HepG2 (cell line): ENCODE results near the gene STAMBPL1. TPM values are rescaled to one million over a fixed set of nuclear protein-coding genes. Genes with fewer than 3 reads are reported as not detected.

Source experiments
- ELF1 ChIP-seq: sonication (generic); formaldehyde crosslinking; IDR thresholded peaks from 2 replicates; pipeline ENCODE4 v1.4.0; 2020; ENCODE audit warnings: missing genetic modification reagents
- KAT8 ChIP-seq: IDR thresholded peaks from 2 replicates; pipeline ENCODE4 v1.6.1; 2016; ENCODE audit warnings: missing genetic modification reagents, missing compliant biosample characterization
- KDM1A ChIP-seq: IDR thresholded peaks from 2 replicates; pipeline ENCODE4 v1.6.1; 2016; ENCODE audit warnings: missing compliant biosample characterization
- KDM2A ChIP-seq: sonication (generic); formaldehyde crosslinking; IDR thresholded peaks from 2 replicates; pipeline ENCODE4 v1.4.0; 2020; ENCODE audit warnings: low read depth, missing genetic modification reagents, borderline replicate concordance
- MBD4 ChIP-seq: IDR thresholded peaks from 2 replicates; pipeline ENCODE4 v1.6.1; 2012; ENCODE audit warnings: low read length, inconsistent platforms, borderline replicate concordance
- PLRG1 ChIP-seq: fragments of 450-650 bp; conservative IDR thresholded peaks from 2 replicates; pipeline ENCODE4 v1.6.1; 2016
- TFAP4 ChIP-seq: sonication (generic); IDR thresholded peaks from 2 replicates; pipeline ENCODE4 v1.6.1; 2016; ENCODE audit warnings: low read depth, borderline replicate concordance
- TFE3 ChIP-seq: IDR thresholded peaks from 2 replicates; pipeline ENCODE4 v1.6.1; 2016
- ZEB1 ChIP-seq: IDR thresholded peaks from 2 replicates; pipeline ENCODE4 v1.6.1; 2012; ENCODE audit warnings: mild to moderate bottlenecking, low read depth, inconsistent platforms; ENCODE audit not compliant: insufficient replicate concordance
- ZKSCAN1 ChIP-seq: fragments of 150-350 bp; IDR thresholded peaks from 2 replicates; pipeline ENCODE4 v1.6.1; 2014; ENCODE audit warnings: low read length
- ZNF142 ChIP-seq: sonication (generic); formaldehyde crosslinking; IDR thresholded peaks from 2 replicates; pipeline ENCODE4 v1.4.0; 2020; ENCODE audit warnings: missing genetic modification reagents
- ZNF512 ChIP-seq: sonication (generic); formaldehyde crosslinking; IDR thresholded peaks from 2 replicates; pipeline ENCODE4 v1.4.0; 2020; ENCODE audit warnings: mild to moderate bottlenecking, missing genetic modification reagents
- ZNF570 ChIP-seq: sonication (generic); formaldehyde crosslinking; IDR thresholded peaks from 2 replicates; pipeline ENCODE4 v1.4.0; 2020; ENCODE audit warnings: mild to moderate bottlenecking, missing genetic modification reagents, borderline replicate concordance
- ZNF616 ChIP-seq: sonication (generic); formaldehyde crosslinking; IDR thresholded peaks from 2 replicates; pipeline ENCODE4 v1.5.0; 2020; ENCODE audit warnings: low read depth, mild to moderate bottlenecking, missing genetic modification reagents
- ZNF784 ChIP-seq: sonication (generic); formaldehyde crosslinking; IDR thresholded peaks from 2 replicates; pipeline ENCODE4 v1.5.1; 2020; ENCODE audit warnings: missing genetic modification reagents, mild to moderate bottlenecking, borderline replicate concordance
- ZNF790 ChIP-seq: sonication (generic); formaldehyde crosslinking; IDR thresholded peaks from 2 replicates; pipeline ENCODE4 v1.8.0; 2022; ENCODE audit warnings: missing genetic modification reagents, mild to moderate bottlenecking, borderline replicate concordance
- polyA plus RNA-seq, 8 experiments: library from polyadenylated mRNA; depleted of rRNA in 3 of 8; stranded (reverse) in 7 of 8; unstranded in 1 of 8; fragments of >200 nt; fragmentation: Illumina TruSeq in 4 of 8; extraction: Trizol in 4 of 8; gene quantifications; 2 replicates each; pipeline versions ENCODE4 v1.2.1 to v1.2.3, GENCODE V29; 2011 to 2016; ENCODE audit warnings: low read depth in 4 of 8, missing spikeins in 1 of 8, mixed read lengths in 1 of 8; ENCODE audit not compliant: insufficient read depth in 1 of 8
- total RNA-seq, 5 experiments: library from RNA; depleted of rRNA; stranded (reverse); fragments of >200 nt; fragmentation: Illumina TruSeq; extraction: Trizol; gene quantifications; 2 replicates each; pipeline ENCODE4 v1.2.3, GENCODE V29; 2016; ENCODE audit warnings: low read depth in 1 of 5

Gene STAMBPL1
- total and polyA plus RNA-seq, 2 of the 13 experiments (the other 11 are each of a cell fraction or from before 2014, with no cell fraction given) = 1.4 to 1.5 TPM

GRCh38 chr10:88880282-88881076 lies 434 bp downstream of the STAMBPL1 start (continued):
- TF ChIP-seq ZNF512 (CRISPR knock-in tag) (no peak), PLRG1 (no peak), ZNF616 (CRISPR knock-in tag) (0 out of 2 replicates have a peak, but pooled peaks have one; percentile 52), ZNF142 (CRISPR knock-in tag) (peak; percentile 28; the same call in 1 of the 2 replicates), KDM2A (CRISPR knock-in tag) (peak; percentile 70), TFE3 (CRISPR knock-in tag) (peak; percentile 26; the same call in 1 of the 2 replicates), ZNF790 (CRISPR knock-in tag) (no peak), ZNF784 (CRISPR knock-in tag) (peak; percentile 33; the same call in 1 of the 2 replicates), KAT8 (CRISPR knock-in tag) (peak; percentile 67), ZEB1 (no peak), KDM1A (CRISPR knock-in tag) (peak; percentile 56; the same call in 1 of the 2 replicates), TFAP4 (no peak), ZNF570 (CRISPR knock-in tag) (no peak), ELF1 (CRISPR knock-in tag) (no peak), MBD4 (no peak), ZKSCAN1 (no peak)
